Myometrial cell (primary cell): Measurements from ENCODE around the gene BTG4. TPM values are rescaled to one million over a fixed set of nuclear protein-coding genes. Genes with fewer than 3 reads are reported as not detected.

ENCODE experiments used
- total RNA-seq: library from RNA; depleted of rRNA; stranded (reverse); fragments of >200 nt; gene quantifications from 2 replicates; pipeline ENCODE4 v1.2.3, GENCODE V29; 2015

The BTG4 gene
- not detected in 2 replicates for total RNA-seq

DNA sequence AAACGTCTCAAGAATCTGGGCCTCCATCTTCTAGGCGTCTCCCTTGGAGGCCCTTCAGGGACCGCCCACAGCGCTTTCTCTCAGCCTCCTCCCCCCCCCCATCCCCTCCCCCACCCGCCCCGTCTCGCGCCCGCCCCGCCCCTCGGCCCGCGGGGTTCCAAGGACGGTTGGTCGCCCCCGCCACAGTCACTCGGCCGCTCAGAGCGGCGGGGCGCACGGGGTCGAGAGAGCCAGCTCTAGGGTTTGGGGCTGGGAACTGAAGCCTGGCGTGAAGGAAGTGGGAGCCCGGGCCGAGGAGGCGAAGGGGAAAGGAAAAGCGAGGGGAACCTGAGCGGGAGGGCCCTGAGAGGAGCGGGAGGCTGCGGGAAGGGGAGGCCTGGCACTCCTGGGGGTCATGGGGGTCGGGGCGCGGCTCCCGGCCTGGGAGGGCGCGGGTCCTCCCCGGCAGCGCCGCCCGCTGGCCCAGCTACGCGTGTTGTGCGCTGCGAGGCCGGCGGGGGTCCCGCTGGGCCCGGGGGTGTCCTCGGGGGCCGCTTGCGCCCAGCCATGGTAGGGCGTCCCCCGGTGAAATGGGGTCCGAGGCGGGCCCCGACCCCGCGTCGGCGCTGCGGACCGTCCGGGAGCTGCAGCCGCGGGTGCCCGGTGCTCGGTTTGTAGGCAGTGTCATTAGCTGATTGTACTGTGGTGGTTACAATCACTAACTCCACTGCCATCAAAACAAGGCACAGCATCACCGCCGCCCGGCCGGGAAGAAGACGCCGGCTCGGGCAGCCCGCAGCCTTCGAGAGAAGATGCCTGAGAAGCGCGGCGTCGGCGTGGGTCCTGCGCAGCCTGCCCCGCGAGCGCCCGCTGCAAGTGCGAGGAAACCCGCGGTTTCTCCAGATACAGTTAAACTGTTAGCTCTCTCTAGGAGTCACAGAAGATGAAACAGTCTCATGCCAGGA lies at the start of gene BTG4:
BTG4 (minus strand) TSS at position 91 of the 944 bp plus-strand sequence. CDS start 13,610 bp downstream, outside the sequence.

DNA sequence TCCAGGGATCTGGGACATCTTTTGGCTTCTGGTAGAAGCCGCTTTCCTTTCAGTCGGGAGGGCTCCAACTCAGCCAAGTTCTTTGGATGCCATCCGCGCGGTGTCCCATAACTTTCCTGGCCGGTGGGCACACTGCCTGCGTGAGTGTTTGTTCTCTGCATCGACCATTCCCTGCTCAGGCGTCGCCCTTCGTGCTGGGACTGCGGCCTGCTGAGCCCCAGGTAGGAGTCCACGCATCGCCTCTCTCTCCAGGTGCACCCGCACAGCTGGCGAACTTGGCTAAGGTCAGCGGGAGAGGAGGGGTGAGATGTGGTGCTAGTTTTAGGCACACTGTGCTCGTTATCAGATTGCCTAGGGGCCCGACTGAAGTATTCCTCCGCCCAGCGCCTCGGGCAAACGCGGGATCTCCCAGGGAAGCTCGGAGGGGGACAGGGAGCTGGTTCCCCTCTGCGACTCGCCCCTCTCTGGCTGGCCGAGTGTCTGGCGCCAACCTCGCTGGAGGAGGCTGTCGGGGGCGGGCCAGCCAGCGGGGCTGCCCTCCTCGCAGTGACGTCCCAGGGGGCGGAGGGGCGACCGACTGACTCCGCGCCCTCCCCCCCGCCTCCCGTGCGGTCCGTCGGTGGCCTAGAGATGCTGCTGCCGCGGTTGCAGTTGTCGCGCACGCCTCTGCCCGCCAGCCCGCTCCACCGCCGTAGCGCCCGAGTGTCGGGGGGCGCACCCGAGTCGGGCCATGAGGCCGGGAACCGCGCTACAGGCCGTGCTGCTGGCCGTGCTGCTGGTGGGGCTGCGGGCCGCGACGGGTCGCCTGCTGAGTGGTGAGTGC lies 28.1 kb upstream of the BTG4 start, which contains the start of gene LAYN:
LAYN (plus strand) TSS at position 607 of the 823 bp plus-strand sequence; CDS start at position 731, 124 bp downstream.

DNA sequence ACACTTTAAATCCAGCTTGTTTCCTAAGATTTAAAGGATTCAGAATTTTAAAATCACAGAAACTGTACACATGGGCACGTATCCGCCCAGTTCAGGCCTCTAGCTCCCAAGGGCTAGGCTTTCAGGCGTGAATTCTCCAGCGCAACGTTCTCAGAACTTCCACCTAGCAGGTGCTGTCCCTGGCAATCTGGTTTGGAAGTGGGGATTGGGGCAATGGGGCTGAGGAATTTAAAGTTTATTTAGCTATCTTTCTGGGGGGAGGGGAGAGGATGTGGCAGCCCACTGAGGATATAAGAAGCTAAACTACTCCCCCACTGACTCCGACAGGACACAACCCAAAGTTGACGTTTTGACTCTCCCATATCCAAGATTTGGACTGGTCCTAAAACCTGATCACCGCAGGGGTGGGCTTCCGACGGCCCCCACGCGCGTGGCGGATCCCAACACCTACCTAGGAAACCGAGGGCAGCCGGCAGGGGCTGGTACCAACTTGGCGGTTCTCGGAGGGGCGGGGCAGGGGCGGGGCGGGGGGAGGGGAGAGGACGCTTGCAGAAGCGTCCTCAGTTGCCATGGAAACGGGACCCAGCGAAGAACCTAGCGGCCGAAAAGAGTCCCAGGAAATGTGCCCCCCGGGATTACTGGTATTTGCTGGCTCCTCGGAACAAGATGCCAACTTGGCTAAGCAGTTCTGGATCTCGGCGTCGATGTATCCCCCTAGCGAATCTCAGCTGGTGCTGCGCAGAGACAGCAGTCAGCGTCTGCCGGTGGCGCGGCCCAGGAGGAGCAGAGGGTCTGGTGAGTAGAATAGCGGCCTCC lies 2.2 kb upstream of the BTG4 start, which contains the start of gene HOATZ:
HOATZ (plus strand) TSS at position 563 of the 816 bp plus-strand sequence; CDS start at position 570, 7 bp downstream.

Other genes starting within 250 kb of the BTG4 start
- not detected in 2 replicates for gene POU2AF3, start 213.8 kb downstream of the BTG4 start, total RNA-seq
- gene POU2AF1, start 133.1 kb downstream of the BTG4 start, total RNA-seq = not detected in 2 replicates
- not detected in 2 replicates for gene HOATZ, start 2.4 kb upstream of the BTG4 start, total RNA-seq
- gene LAYN, start 28.3 kb upstream of the BTG4 start, total RNA-seq = 55.1 and 55.8 TPM in 2 replicates
- gene SIK2, start 90.1 kb upstream of the BTG4 start, total RNA-seq = 9.9 and 13.0 TPM in 2 replicates